Neuron (in vitro differentiated cells): Measurements from ENCODE around the gene FILIP1.
A peak's percentile ranks its signal among the peaks of the same experiment; 100 is the strongest.

ENCODE experiments used
- H2AFZ ChIP-seq: one replicate; pipeline ENCODE4 v1.6.1; 2013; ENCODE audit warnings: low read depth, mild to moderate bottlenecking, inconsistent platforms, low read length, moderate library complexity
- H3K27me3 ChIP-seq: one replicate; pipeline ENCODE4 v1.6.1; 2013; ENCODE audit warnings: low read length; ENCODE audit not compliant: insufficient read depth
- H3K36me3 ChIP-seq: one replicate; pipeline ENCODE4 v1.6.1; 2013; ENCODE audit warnings: low read length; ENCODE audit not compliant: insufficient read depth
- H3K4me1 ChIP-seq: one replicate; pipeline ENCODE4 v1.6.1; 2013; ENCODE audit warnings: low read length; ENCODE audit not compliant: insufficient read depth
- H3K4me3 ChIP-seq: 2 replicates; pipeline ENCODE4 v1.5.1; 2013; ENCODE audit warnings: mild to moderate bottlenecking, low read length, moderate library complexity
- H3K9me3 ChIP-seq: one replicate; pipeline ENCODE4 v1.6.1; 2013; ENCODE audit warnings: low read length

FILIP1 gene

DNA sequence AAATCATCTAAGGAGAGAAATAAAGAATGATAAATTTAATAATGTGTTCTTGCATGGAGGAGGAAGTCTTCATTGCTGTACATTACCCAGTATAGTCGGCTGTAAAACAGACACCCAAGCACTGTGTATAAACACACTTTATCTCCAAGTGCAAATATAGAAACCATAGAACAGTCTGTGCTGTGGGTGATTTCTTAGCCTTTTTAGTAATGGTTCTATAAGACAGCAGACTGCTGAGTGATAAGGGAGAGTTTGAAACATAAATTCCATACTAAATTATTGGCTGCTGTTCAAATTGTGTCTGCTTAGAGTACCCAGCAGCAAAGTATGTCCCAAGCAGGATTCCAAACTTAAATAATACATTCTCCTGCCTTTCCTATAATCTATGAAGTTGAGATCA, 4.6 kb downstream of the FILIP1 start:
- Histone ChIP-seq H2AFZ (no peak overlapping the region), H3K36me3 (no peaks in the 10 kb centered on the region), H3K4me1 (peaks cover 9% of the 10 kb centered on the region), H3K4me3 (no peak overlapping the region), H3K9me3 (no peaks in the 10 kb centered on the region), H3K27me3 (no peaks in the 10 kb centered on the region)

DNA sequence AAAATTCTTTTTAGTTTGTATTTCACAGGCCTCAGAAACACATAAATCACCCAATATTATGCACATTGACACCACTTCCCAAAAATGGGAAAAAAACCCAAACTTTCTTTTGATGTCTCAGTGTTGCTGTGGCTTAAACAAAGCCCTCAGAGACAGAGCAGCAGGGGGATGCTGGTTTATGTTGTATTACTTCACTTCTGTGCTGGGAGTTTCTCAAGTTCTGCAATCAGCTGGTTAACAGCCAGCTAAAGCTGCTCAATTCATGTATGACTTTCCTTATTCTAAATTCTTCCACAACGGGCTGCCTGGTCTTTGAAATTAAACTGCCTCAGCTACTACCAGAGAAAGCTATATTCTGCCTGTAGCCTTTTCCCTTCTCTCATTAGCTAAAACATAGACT, 5.6 kb downstream of the FILIP1 start:
- no peaks in the 10 kb centered on the region for H3K9me3 ChIP-seq
- H3K27me3 ChIP-seq: no peaks in the 10 kb centered on the region
- peak overlapping the region; percentile 2 for H2AFZ ChIP-seq
- H3K4me1 ChIP-seq: peaks cover 9% of the 10 kb centered on the region
- no peaks in the 10 kb centered on the region for H3K36me3 ChIP-seq
- no peak overlapping the region for H3K4me3 ChIP-seq

DNA sequence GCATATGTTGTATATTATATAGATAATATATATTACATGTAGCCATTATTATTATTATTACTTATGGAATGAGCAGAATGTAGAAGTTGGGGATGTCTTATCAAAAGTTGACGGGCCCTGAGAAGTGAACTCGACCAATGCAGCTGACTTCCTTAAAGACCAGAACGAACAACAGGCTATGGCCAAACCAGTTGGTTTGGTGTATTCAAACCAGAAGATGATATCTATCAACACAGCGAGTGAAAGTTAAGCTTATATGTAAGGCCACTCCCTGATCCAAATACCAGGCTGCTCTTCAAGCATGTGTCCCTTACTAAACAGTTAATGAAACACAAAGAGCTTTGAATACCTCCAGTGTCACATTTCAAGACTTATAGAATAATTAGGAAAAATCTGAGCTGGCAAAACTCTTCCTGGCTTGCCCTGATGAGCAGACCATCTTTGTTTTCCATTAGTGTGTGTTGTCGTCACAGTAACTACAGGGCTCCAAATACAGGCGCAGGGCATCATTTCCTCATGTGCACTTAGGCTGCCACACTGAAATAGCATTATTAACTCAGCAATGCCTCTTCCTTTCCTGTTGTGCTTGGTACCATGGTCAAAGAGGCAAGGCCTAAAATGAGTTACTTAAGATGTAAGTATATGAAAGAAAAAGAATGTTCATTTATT, 6.6 kb downstream of the FILIP1 start:
- H2AFZ ChIP-seq: no peak overlapping the region
- no peaks in the 10 kb centered on the region for H3K27me3 ChIP-seq
- no peaks in the 10 kb centered on the region for H3K9me3 ChIP-seq
- H3K36me3 ChIP-seq: no peaks in the 10 kb centered on the region
- peaks cover 9% of the 10 kb centered on the region for H3K4me1 ChIP-seq
- H3K4me3 ChIP-seq: no peak overlapping the region

DNA sequence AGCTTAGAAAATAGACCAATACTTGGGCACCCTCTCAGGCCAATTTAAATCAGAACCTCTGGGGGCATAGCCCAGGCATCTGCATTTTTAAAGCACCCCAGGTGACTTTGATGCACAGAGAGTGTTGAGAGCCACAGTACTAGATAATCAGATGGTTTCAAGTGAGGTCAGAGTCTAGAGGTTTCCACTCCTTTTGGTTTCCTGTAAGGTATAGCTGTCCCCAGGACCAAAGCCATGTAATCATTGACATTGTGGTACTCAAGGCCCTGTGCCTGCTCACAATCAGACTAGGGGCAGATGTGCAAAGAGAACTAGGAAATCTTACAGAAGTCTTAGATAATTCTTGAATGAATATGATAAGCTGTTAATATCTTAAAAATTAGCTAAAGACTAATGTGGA, 9.1 kb downstream of the FILIP1 start:
- Histone ChIP-seq H3K27me3 (no peaks in the 10 kb centered on the region), H3K36me3 (no peaks in the 10 kb centered on the region), H2AFZ (no peak overlapping the region), H3K4me3 (no peak overlapping the region), H3K9me3 (no peaks in the 10 kb centered on the region), H3K4me1 (peaks cover 9% of the 10 kb centered on the region)

DNA sequence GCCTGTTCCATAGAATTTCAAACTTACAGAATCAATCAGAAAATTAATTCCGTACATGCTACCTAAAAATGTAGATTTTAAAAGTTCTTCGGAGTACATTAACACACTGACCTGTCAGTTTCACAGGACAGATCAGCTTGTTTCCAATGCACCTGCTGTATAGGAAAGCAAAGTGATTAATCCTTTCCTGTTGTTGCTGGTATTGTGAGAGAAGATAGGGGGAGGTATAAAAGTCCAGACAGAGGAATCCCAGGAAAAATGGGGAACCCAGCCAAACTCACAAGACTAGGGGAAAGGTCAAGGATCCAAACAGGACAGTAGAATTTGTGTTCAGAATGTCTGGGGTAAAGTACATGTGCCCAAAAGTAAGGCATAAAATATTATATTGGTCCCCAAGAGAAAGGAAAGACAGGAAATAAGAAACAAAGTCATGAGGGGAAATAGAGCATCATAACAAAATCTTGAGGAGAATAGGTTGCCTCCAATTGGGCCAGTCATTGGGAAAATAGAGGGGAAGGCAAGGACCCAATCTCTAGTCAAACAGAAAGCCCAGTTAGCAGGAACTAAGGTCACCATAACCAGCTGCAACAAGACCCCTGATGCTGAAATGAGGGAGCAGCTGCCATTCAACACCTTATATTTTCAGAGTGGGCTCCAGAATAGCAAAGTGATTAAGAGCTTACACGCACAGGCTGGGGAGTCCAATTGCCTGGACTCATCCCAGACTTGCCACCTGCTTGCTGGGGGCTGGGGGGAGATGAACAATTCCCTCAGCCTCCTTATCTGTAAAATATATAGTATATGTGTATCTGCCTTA, 10.3 kb downstream of the FILIP1 start:
- Histone ChIP-seq H3K9me3 (no peaks in the 10 kb centered on the region), H3K36me3 (no peaks in the 10 kb centered on the region), H3K4me1 (peaks cover 7% of the 10 kb centered on the region), H3K4me3 (no peak overlapping the region), H3K27me3 (no peaks in the 10 kb centered on the region), H2AFZ (no peak overlapping the region)

DNA sequence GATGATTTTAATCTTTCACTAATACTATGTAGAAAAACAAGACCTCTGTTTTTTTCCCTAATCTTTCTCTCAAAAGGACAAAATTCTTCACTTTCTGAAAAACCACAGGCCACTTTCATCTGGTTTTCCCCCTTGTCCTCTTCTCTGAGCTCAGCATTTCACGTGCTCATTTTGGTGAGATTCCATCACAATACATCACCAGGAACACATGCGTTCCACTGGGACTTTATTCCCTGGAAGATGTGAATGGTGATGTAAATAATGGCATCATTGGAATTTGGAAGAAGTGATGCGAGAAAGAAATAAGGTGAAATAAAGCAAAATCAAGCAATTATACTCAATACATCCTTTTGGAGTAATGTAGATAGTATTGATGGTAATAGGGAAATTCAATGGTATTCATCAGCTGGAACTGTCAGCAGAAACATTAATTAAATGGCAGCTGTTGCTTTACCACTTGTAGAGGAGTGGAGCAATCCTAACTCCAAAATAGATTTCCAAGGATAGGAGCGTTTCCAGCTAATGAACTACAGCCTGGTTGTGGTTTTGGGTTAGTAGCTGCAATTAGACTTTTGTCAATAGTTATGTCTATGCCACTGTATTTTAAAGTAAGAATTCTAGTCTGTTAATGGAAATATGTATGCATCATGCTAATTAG, 11.5 kb downstream of the FILIP1 start:
- Histone ChIP-seq H3K4me3 (no peak overlapping the region), H3K4me1 (no peaks in the 10 kb centered on the region), H3K36me3 (no peaks in the 10 kb centered on the region), H3K9me3 (no peaks in the 10 kb centered on the region), H2AFZ (no peak overlapping the region), H3K27me3 (no peaks in the 10 kb centered on the region)

DNA sequence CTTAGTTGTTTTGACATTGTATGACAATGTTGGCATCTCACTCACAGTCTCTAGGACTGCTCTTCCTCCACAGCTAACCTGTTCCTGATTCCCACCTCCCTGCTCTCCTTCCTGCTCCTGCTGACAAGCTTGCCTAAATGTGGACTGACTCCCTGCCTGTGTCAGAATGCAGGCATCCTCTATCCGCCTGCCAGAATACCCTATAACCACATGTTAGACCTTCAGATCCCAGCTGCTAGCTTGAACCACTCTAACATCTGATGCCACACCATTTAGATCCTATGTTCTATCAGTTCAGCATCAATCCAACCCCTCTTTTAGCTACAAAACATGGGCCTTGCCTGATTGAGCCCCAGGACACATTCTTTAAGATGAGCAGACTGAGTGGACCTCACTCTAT, 12.2 kb downstream of the FILIP1 start:
- H3K9me3 ChIP-seq: no peaks in the 10 kb centered on the region
- H3K4me3 ChIP-seq: no peak overlapping the region
- H3K27me3 ChIP-seq: no peaks in the 10 kb centered on the region
- H3K36me3 ChIP-seq: no peaks in the 10 kb centered on the region
- no peaks in the 10 kb centered on the region for H3K4me1 ChIP-seq
- H2AFZ ChIP-seq: no peak overlapping the region

DNA sequence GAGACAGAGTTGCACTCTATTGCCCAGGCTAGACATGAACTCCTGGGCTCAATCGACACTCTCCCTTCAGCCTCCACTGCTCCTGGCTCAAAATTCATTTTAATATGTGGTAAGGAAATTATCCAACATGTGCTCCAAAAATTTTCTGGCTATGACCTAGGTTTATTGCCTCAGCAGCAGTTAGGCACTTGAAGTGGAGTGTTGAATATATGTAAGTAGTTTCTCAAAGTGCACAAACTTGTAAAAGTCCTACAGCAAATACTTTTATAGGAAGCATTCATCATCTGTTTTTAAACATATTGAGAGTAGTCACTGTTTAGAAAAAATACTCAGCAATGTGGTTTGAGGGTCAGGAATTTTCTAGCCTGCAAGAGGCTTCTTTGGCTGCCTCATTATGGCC, 13.2 kb downstream of the FILIP1 start:
- no peaks in the 10 kb centered on the region for H3K27me3 ChIP-seq
- H3K4me3 ChIP-seq: no peak overlapping the region
- no peaks in the 10 kb centered on the region for H3K4me1 ChIP-seq
- H3K9me3 ChIP-seq: no peaks in the 10 kb centered on the region
- H3K36me3 ChIP-seq: no peaks in the 10 kb centered on the region
- no peak overlapping the region for H2AFZ ChIP-seq

DNA sequence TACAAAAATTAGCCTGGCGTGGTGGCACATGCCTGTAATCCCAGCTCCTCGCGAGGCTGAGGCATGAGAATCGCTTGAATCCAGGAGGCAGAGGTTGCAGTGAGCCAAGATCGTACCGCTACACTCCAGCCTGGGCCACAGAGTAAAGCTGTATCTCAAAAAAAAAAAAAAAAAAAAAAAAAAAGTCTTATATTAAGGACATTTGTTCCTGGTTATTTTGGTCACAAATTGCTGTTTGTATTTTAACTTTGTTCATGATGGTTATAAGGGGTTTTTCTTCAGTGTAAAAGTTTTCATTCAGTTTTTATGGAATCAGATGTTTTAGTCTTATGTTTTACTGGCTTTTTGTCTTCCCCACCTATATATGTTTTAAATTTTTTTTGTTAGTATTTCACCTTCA, 13.9 kb downstream of the FILIP1 start:
- Histone ChIP-seq H3K36me3 (no peaks in the 10 kb centered on the region), H3K4me1 (no peaks in the 10 kb centered on the region), H3K27me3 (no peaks in the 10 kb centered on the region), H3K9me3 (no peaks in the 10 kb centered on the region), H2AFZ (no peak overlapping the region), H3K4me3 (no peak overlapping the region)

DNA sequence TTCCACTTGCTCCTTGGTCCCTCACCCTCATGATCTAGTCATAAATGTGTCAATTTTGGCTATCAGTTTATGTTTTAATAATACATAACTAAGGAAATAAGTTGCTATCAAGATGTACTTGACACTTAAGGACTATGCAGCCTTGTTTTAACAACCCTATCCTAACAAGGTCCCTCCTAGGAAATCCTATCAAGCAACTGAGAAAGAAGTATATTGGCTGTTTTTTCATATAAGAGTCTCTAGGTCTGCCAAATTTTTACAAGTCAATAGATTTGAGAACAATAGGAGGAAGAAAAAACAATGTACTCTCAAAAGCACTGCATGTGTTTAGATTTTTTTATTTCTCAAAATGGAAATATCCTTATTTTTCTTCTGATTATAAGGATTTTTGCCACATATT, 14.7 kb downstream of the FILIP1 start:
- Histone ChIP-seq H2AFZ (no peak overlapping the region), H3K36me3 (no peaks in the 10 kb centered on the region), H3K4me1 (no peaks in the 10 kb centered on the region), H3K4me3 (no peak overlapping the region), H3K27me3 (no peaks in the 10 kb centered on the region), H3K9me3 (no peaks in the 10 kb centered on the region)

DNA sequence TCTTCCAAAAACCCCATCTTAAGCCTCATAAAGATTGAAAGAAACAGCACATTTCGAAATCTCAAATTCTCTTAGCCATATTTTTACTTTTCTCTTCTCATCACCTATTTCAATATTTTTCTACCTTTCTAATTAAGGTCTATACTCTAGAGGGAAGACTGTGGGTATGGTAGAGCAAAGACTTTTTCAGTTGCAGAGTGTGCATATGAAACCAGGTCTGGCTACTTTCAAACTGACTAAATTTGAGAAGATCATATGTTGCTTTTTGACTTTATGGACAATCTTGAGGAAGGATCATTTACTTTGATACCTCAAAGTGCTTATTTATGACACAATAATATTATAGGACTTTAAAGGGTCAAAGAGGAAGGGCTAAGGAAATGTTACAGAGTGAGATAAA, 20.7 kb downstream of the FILIP1 start:
- H3K36me3 ChIP-seq: no peaks in the 10 kb centered on the region
- no peak overlapping the region for H2AFZ ChIP-seq
- no peaks in the 10 kb centered on the region for H3K27me3 ChIP-seq
- no peaks in the 10 kb centered on the region for H3K4me1 ChIP-seq
- H3K4me3 ChIP-seq: no peak overlapping the region
- H3K9me3 ChIP-seq: no peaks in the 10 kb centered on the region

DNA sequence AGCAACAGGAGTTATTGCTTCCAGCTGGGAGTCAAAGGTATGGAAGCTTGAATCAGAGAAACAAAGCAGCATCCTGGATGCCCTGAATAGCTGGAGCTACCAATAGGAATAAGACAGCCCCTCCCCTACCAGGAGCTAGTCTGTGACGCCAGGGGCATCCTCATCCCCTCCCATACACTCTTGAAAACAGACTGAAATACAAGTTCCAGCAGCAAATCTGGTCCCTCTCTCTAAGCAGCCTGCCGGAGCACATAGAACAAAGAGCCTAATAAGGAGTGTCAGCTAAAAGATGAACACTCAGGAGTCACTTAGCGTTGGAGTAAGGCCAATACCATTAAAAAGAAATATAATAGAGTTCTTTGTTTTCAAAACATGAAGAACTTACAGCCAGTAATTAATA, 25.6 kb downstream of the FILIP1 start:
- no peaks in the 10 kb centered on the region for H3K27me3 ChIP-seq
- no peak overlapping the region for H2AFZ ChIP-seq
- no peaks in the 10 kb centered on the region for H3K36me3 ChIP-seq
- H3K4me1 ChIP-seq: no peaks in the 10 kb centered on the region
- no peak overlapping the region for H3K4me3 ChIP-seq
- H3K9me3 ChIP-seq: no peaks in the 10 kb centered on the region

DNA sequence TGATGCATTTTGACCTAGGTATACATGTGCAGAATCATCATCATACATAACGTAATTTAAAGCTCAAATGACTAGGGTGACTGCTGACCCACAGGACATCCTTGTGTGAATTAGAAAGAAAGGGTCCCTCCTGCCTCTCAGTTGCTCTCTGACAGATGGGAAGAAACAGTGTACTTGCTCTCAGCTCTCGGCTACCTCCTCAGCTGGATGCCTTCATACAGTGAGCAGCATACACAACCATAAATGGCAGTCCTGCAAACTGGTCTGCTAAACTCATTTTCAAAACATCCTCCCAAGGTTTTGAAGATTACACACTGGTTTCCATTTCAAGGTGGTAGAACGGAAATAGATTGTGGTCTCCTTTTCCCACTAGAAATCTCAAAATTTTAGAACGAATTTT, 26.3 kb downstream of the FILIP1 start:
- Histone ChIP-seq H3K27me3 (no peaks in the 10 kb centered on the region), H3K9me3 (no peaks in the 10 kb centered on the region), H3K36me3 (no peaks in the 10 kb centered on the region), H3K4me1 (no peaks in the 10 kb centered on the region), H3K4me3 (no peak overlapping the region), H2AFZ (no peak overlapping the region)
